Upper lobe of left lung (tissue), 6 donors: ENCODE results near the gene NDUFB8. TPM values are rescaled to one million over a fixed set of nuclear protein-coding genes. Genes with fewer than 3 reads are reported as not detected.

Experiments used
- ATAC-seq, 2 donors: fragments of 200-7000 bp; cut with Tn5 transposase; one replicate each; pipeline ENCODE4 v1.9.1; 2022; ENCODE audit warnings: mild to moderate bottlenecking in 2 of 2, moderate library complexity in 2 of 2; ENCODE audit not compliant: low FRiP score in 2 of 2
- DNase-seq, 2 donors: peaks; one replicate each; pipeline ENCODE4 v3.0.0-alpha.2; 2019 to 2020
- H3K27ac ChIP-seq, 4 donors: fragments of 200-600 bp; sonication (generic); one replicate each; pipeline ENCODE4 v1.5.1; 2016 to 2019
- H3K27me3 ChIP-seq, 4 donors: fragments of 200-600 bp; sonication (generic); one replicate each; pipeline ENCODE4 v1.5.1; 2017 to 2019
- H3K36me3 ChIP-seq, 4 donors: fragments of 200-600 bp; sonication (generic); one replicate each; pipeline ENCODE4 v1.5.1; 2016 to 2019
- H3K4me1 ChIP-seq, 4 donors: fragments of 200-600 bp; sonication (generic); one replicate each; pipeline ENCODE4 v1.5.1; 2018 to 2019
- H3K4me3 ChIP-seq, 4 donors: fragments of 200-600 bp; sonication (generic); one replicate each; pipeline ENCODE4 v1.5.1; 2017 to 2019; ENCODE audit warnings: mild to moderate bottlenecking in 2 of 4, moderate library complexity in 1 of 4
- H3K9me3 ChIP-seq, 4 donors: fragments of 200-600 bp; sonication (generic); one replicate each; pipeline ENCODE4 v1.5.1; 2018 to 2019
- CTCF ChIP-seq, 6 experiments: fragments of 450-650 bp in 4 of 6; fragments of 200-600 bp in 2 of 6; sonication (generic) in 2 of 6; IDR thresholded peaks; one replicate each; pipeline ENCODE4 v1.5.1; 2016 to 2019; ENCODE audit warnings: antibody characterized with exemption in 6 of 6
- EP300 ChIP-seq, 4 donors: sonication (generic); formaldehyde crosslinking; IDR thresholded peaks; one replicate each; pipeline ENCODE4 v1.5.1; 2017; ENCODE audit warnings: antibody characterized with exemption in 4 of 4, control low read depth in 2 of 4
- POLR2A ChIP-seq, 4 donors: fragments of 450-650 bp; IDR thresholded peaks; one replicate each; pipeline ENCODE4 v1.5.1; 2016 to 2017; ENCODE audit warnings: antibody characterized with exemption in 4 of 4, mild to moderate bottlenecking in 2 of 4
- POLR2AphosphoS5 ChIP-seq, 2 donors: sonication (generic); formaldehyde crosslinking; IDR thresholded peaks; one replicate each; pipeline ENCODE4 v1.5.1; 2017; ENCODE audit warnings: antibody characterized with exemption in 2 of 2
- WGBS, 2 donors: methylation state at CpG; one replicate each; pipeline ENCODE4 v1.1.5; 2017 to 2018; 5-methylcytosine and 5-hydroxymethylcytosine counted together
- total RNA-seq, 6 donors: library from RNA; depleted of rRNA in 4 of 6; stranded (reverse); fragments of >200 nt in 4 of 6; gene quantifications; one replicate each; pipeline versions ENCODE4 v1.1.0 to v1.2.1, GENCODE V29; 2016 to 2021
- donor health status: DM: no; HTN: no; CAD: no; lungs with moderate emphysema.
- donor health status: DM: no; HTN: yes; CAD: no; lungs with severe emphysema.

The NDUFB8 gene
- total RNA-seq, 6 donors from 2014 or later, result 110 to 152 (median 137) TPM

GRCh38 chr10:100502926-100503494, 26.7 kb downstream of the NDUFB8 start:
- WGBS, 2 donors, result 91 to 100% methylated on average over 1 of the region's 1 CpG
- ATAC-seq, result no peak
- no peak for DNase-seq
- no peak overlapping the region for H3K4me3 ChIP-seq
- peaks cover 4 to 59% (median 35%) of the 10 kb centered on the region in 4 donors for H3K36me3 ChIP-seq
- H3K9me3 ChIP-seq, result no peaks in the 10 kb centered on the region
- no peak for TF ChIP-seq POLR2A (IDR thresholded peaks at IDR 0.05)
- no peak for TF ChIP-seq POLR2AphosphoS5 (IDR thresholded peaks at IDR 0.05)
- H3K27ac ChIP-seq, result no peak overlapping the region
- H3K4me1 ChIP-seq, result no peaks in the 10 kb centered on the region
- no peaks in the 10 kb centered on the region for H3K27me3 ChIP-seq

- Histone ChIP-seq H3K4me3 (no peak overlapping the region), H3K27ac (no peak overlapping the region), H3K4me1 (no peaks in the 10 kb centered on the region), H3K36me3 (peaks cover 9 to 61% (median 40%) of the 10 kb centered on the region in 4 donors), H3K27me3 (no peaks in the 10 kb centered on the region), H3K9me3 (no peaks in the 10 kb centered on the region)
- TF ChIP-seq CTCF (IDR thresholded peaks at IDR 0.05) (no peak), POLR2A (IDR thresholded peaks at IDR 0.05) (no peak), POLR2AphosphoS5 (IDR thresholded peaks at IDR 0.05) (no peak), EP300 (IDR thresholded peaks at IDR 0.05) (no peak)
- ATAC-seq (no peak), DNase-seq (no peak)
Measured at GRCh38 chr10:100501423-100501822, 28.2 kb downstream of the NDUFB8 start.

- no peak for TF ChIP-seq POLR2AphosphoS5 (IDR thresholded peaks at IDR 0.05)
- Histone ChIP-seq H3K4me3 (no peak overlapping the region), H3K9me3 (no peaks in the 10 kb centered on the region), H3K36me3 (peaks cover 9 to 74% (median 45%) of the 10 kb centered on the region in 4 donors), H3K4me1 (no peaks in the 10 kb centered on the region), H3K27ac (no peak overlapping the region), H3K27me3 (no peaks in the 10 kb centered on the region)
- WGBS, 2 donors, result 91 to 94% methylated on average over 3 to 4 of the region's 4 CpGs
- ATAC-seq (no peak), DNase-seq (no peak)
Measured at GRCh38 chr10:100498059-100498458, 31.6 kb downstream of the NDUFB8 start.

GRCh38 chr10:100496567-100496966, 33.1 kb downstream of the NDUFB8 start:
- Histone ChIP-seq H3K4me3 (no peak overlapping the region), H3K27ac (no peak overlapping the region), H3K36me3 (peaks cover 5 to 71% (median 45%) of the 10 kb centered on the region in 4 donors), H3K9me3 (no peaks in the 10 kb centered on the region), H3K27me3 (no peaks in the 10 kb centered on the region), H3K4me1 (no peaks in the 10 kb centered on the region)
- DNase-seq (no peak), ATAC-seq (no peak)
- TF ChIP-seq POLR2AphosphoS5 (IDR thresholded peaks at IDR 0.05) (no peak), POLR2A (IDR thresholded peaks at IDR 0.05) (no peak), CTCF (IDR thresholded peaks at IDR 0.05) (no peak), EP300 (IDR thresholded peaks at IDR 0.05) (no peak)
- WGBS, 2 donors, result 88 to 98% methylated on average over 2 of the region's 2 CpGs

- ATAC-seq, result no peak
- no peak overlapping the region for H3K4me3 ChIP-seq
- no peaks in the 10 kb centered on the region for H3K27me3 ChIP-seq
- H3K36me3 ChIP-seq, result peaks cover 0 to 71% (median 39%) of the 10 kb centered on the region in 4 donors
- no peak overlapping the region for H3K27ac ChIP-seq
- WGBS, 2 donors, result 93 to 97% methylated on average over 2 of the region's 2 CpGs
- TF ChIP-seq POLR2AphosphoS5 (IDR thresholded peaks at IDR 0.05) (no peak), EP300 (IDR thresholded peaks at IDR 0.05) (no peak), POLR2A (IDR thresholded peaks at IDR 0.05) (no peak), CTCF (IDR thresholded peaks at IDR 0.05) (no peak)
- no peaks in the 10 kb centered on the region for H3K4me1 ChIP-seq
- no peaks in the 10 kb centered on the region for H3K9me3 ChIP-seq
- no peak for DNase-seq
Measured at GRCh38 chr10:100490531-100490930, 39.1 kb downstream of the NDUFB8 start.

GRCh38 chr10:100489396-100489795, 40.3 kb downstream of the NDUFB8 start:
- Histone ChIP-seq H3K36me3 (peaks cover 0 to 65% (median 36%) of the 10 kb centered on the region in 4 donors), H3K4me1 (no peaks in the 10 kb centered on the region), H3K4me3 (no peak overlapping the region), H3K27ac (no peak overlapping the region), H3K27me3 (no peaks in the 10 kb centered on the region), H3K9me3 (no peaks in the 10 kb centered on the region)
- 86 to 89% methylated on average over 5 of the region's 5 CpGs for WGBS, 2 donors
- DNase-seq, result no peak
- no peak for ATAC-seq
- TF ChIP-seq CTCF (IDR thresholded peaks at IDR 0.05), result no peak
- no peak for TF ChIP-seq EP300 (IDR thresholded peaks at IDR 0.05)
- no peak for TF ChIP-seq POLR2A (IDR thresholded peaks at IDR 0.05)
- no peak for TF ChIP-seq POLR2AphosphoS5 (IDR thresholded peaks at IDR 0.05)
